ENCODE data around the gene ARPIN.
"Not testable (repeated sequence)": the region's sequence is repeated elsewhere in the genome, so short reads cannot be mapped to it uniquely, and the experiment has no call there.

ARPIN gene

DNA sequence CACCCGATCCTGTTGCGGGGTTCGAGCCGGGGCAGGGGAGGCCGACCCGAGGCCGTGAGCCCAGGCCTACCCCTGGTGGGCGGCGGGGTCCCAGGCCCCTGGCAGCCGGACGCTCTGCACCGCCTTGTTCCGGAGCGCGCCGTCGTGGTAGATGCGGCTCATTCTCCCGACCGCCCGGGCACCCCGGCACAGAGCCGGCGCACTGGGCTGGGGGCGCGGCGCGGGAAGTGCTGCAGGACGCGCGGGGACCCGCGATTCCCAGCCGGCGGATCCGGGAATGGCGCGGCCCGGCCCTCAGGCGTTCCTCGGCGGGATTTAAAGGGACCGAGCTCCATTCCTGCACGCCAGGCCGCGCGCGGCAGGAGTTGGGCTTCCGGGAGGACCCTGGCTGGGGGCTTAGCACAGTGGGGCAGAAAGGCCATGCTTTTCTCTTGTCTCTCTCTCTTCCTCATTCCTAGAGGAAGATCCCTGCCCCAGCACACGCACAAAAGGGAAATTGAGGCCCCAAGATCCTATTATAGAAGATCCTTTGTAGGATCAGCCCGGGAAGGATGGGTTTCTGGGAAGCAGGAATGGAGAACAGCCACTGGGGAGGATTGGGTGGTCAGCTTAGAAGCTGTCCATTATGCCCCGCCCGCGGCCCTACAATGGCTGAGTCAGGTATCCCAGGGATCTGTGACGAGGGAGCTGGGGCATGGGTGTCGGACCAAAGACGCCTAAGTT is at the start of gene ARPIN:
Gene ARPIN (minus strand): TSS at position 279 of the 723 bp plus-strand sequence. CDS start 117 bp downstream, at position 162.
- peak within 1 kb of the TSS; percentile 98 for H3K27ac ChIP-seq
- TF ChIP-seq, protein P1, sequence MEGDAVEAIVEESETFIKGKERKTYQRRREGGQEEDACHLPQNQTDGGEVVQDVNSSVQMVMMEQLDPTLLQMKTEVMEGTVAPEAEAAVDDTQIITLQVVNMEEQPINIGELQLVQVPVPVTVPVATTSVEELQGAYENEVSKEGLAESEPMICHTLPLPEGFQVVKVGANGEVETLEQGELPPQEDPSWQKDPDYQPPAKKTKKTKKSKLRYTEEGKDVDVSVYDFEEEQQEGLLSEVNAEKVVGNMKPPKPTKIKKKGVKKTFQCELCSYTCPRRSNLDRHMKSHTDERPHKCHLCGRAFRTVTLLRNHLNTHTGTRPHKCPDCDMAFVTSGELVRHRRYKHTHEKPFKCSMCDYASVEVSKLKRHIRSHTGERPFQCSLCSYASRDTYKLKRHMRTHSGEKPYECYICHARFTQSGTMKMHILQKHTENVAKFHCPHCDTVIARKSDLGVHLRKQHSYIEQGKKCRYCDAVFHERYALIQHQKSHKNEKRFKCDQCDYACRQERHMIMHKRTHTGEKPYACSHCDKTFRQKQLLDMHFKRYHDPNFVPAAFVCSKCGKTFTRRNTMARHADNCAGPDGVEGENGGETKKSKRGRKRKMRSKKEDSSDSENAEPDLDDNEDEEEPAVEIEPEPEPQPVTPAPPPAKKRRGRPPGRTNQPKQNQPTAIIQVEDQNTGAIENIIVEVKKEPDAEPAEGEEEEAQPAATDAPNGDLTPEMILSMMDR (conservative IDR thresholded peaks at IDR 0.05): no peak

DNA sequence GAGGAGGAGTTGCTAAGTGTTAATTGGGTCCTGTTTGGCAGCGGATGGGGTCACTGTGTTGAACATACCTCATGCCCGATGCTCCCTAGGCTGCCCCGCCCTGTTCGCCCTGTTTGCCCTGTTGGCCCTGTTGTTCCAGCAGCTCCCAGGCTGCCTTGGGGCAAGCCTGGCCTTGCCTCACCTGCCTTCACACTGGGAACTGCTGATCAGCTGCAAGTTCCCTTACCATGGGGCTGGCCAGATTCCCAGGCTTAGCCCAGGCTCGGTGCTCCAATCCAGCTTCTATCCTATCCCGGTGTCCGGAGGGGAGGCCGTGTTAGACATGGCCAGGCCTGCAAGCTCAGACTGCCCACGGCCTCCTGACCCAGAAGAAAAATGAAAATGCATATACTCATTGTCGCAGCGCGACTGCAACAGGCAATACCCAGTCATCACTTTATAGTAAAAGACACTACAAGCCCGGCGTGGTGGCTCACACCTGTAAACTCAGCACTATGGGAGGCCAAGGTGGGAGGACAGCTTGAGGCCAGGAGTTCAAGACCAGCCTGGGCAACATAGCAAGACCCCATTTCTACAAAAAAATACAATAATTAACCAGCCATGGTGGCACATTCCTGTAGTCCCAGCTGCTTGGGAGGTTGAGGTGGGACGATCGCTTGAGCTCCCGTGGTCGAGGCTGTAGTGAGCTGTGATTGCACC is 45.5 kb upstream of the ARPIN start:
- TF ChIP-seq, protein P1 (conservative IDR thresholded peaks at IDR 0.05): no peak
- peak overlapping the region; percentile 66 for H3K27ac ChIP-seq

DNA sequence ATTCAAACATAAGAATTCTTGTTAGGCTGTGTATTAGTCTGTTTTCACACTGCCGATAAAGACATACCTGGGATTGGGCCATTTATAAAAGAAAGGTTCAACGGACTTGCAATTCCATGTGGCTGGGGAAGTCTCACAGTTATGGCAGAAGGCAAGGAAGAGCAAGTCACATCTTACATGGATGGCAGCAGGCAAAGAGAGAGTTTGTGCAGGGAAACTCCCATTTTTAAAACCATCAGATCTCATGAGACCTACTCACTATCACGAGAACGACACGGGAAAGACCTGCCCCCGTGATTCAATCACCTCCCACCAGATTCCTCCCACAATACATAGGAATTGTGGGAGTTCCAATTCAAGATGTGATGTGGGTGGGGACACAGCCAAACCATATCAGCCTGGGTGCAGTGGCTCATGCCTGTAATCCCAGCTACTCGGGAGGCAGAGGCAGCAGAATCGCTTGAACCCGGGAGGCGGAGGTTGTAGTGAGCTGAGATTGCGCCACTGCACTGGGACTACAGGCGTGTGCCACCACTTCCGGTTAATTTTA is 42.8 kb upstream of the ARPIN start:
- not testable (repeated sequence) for H3K27ac ChIP-seq

DNA sequence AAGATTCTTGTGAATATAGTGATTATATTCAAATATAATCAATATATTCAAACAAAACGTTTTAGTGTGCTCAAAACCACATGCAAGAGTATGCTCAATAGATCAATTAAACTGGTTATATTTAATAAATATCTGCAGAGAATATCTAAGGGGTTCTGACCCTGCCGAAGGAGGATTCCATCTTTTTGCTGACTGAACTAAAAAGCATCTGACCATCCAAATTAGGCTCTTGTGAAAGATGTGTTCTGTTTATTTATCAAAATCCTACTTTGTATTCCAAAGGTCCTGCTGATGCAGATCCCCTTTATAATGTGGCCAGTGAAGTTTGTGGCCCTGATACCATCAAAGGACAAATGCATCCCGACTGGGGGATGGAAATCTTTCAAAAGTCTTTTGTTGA is 41.8 kb upstream of the ARPIN start:
- H3K27ac ChIP-seq: no peak overlapping the region
- TF ChIP-seq, protein P1 (conservative IDR thresholded peaks at IDR 0.05): no peak

DNA sequence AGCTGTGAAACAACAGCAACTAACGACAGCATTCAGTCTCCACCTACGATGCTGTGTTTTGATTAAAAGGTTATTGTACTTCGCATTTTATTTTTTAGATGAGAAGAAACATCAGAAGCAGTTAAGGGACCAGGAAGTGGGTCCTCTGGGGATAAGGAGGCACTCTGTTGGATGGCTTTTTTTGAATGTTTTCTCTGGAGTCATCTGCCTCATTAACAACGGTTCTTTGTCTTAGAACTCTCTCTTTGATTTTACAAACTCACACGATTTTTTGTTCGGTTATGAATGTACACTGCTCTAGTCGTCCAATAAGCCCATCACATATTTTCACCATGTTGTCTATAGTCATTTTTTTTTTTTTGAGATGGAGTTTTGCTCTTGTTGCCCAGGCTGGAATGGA is 36.0 kb upstream of the ARPIN start:
- TF ChIP-seq, protein P1 (conservative IDR thresholded peaks at IDR 0.05): no peak
- H3K27ac ChIP-seq: no peak overlapping the region; the same call in 1 of the 2 replicates

DNA sequence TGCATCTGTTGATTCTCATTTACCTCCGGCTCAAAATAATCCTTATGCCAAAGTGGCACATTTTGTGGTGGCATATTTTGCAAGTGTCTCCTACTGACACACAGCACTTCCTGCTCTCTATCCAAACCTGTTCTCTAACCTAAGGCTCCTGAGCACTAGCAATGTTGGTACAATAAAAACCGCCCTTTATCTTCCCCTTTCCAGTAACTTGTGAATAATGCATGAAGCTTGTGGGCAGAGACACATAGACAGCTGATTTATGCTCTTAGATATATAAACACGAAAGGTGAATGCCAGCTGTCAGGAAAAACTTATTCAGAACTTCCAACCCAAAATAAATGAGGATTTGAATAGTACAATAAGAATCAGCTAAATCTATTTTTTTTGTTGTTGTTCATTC is 34.6 kb upstream of the ARPIN start:
- H3K27ac ChIP-seq: peak overlapping the region; percentile 71
- TF ChIP-seq, protein P1 (conservative IDR thresholded peaks at IDR 0.05): no peak

DNA sequence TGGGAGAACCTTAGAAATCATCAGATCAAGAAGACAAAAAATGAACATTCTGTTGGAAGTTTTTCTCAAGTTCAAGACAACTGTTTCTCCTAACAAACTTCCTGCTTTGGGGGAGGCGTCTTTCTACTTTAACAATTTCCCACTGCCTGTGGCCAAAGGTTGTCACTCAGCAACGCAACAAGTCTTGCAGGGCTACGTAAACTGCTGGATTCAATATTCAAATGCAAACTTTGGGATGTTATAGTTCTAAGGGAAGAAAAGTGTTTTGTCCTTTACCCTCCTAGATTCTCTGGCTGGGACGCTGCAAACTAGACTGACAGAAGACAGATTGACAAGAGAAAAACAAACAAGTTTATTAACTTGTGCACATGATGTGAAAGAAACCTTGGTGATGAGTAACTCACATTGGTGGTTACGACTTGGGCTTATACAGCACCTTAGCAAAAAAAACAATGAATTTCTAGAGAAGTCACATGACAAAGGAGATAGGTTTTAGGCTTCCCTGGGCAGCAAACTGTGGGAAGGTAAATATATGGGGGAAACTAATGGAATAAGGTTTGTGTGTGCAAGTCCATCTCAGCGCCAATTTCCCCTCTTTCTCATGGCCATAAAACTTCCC is 34.0 kb upstream of the ARPIN start:
- H3K27ac ChIP-seq: peak overlapping the region; percentile 71
- TF ChIP-seq, protein P1 (conservative IDR thresholded peaks at IDR 0.05): no peak

DNA sequence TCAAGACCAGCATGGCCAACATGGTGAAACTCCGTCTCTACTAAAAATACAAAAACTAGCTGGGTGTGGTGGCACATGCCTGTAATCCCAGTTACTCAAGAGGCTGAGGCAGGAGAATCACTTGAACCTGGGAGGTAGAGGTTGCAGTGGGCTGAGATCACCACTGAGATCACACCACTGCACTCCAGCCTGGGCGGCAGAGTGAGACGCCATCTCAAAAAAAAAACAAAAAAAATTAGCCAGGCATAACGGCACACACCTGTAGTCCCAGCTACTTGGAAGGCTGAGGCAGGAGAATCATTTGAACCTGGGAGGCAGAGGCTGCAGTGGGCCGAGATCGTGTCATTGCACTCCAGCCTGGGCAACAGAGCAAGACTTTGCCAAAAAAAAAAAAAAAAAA is 31.0 kb upstream of the ARPIN start:
- peak overlapping the region; percentile 19; the same call in 1 of the 2 replicates for H3K27ac ChIP-seq
